Measurements from ENCODE around the gene MDM2. TPM values are rescaled to one million over a fixed set of nuclear protein-coding genes. Genes with fewer than 3 reads are reported as not detected.
"Not testable (repeated sequence)": the region's sequence is repeated elsewhere in the genome, so short reads cannot be mapped to it uniquely, and the experiment has no call there.

Gene MDM2
- total and polyA plus RNA-seq, 4 donors: 62.1 to 92.7 (median 77.8) TPM

- H3K4me3 ChIP-seq (ENCODE audit: low read depth, low read length); DNase-seq (ENCODE audit: low read depth in 4 of 6, low spot score in 6 of 6); H3K9me3 ChIP-seq (ENCODE audit: control insufficient read depth, insufficient read depth, low read length); H3K4me1 ChIP-seq (ENCODE audit: control insufficient read depth, insufficient read depth, low read length); H3K27me3 ChIP-seq (ENCODE audit: control insufficient read depth, insufficient read depth, low read length); H3K27ac ChIP-seq (ENCODE audit: low read depth, low read length): not testable (repeated sequence)
- 92% methylated on average over 4 of the region's 6 CpGs for WGBS (ENCODE audit: insufficient coverage)
- H3K36me3 ChIP-seq (ENCODE audit: control insufficient read depth, insufficient read depth, low read length): peaks cover 22% of the 10 kb centered on the region
Observed at GRCh38 chr12:68811573-68811972, 3.6 kb downstream of the MDM2 start.

GRCh38 chr12:68812553-68813241 lies 4.7 kb downstream of the MDM2 start:
- Histone ChIP-seq H3K4me1 (ENCODE audit: control insufficient read depth, insufficient read depth, low read length) (no peaks in the 10 kb centered on the region), H3K9me3 (ENCODE audit: control insufficient read depth, insufficient read depth, low read length) (no peaks in the 10 kb centered on the region), H3K4me3 (ENCODE audit: low read depth, low read length) (no peak overlapping the region), H3K27ac (ENCODE audit: low read depth, low read length) (no peak overlapping the region), H3K36me3 (ENCODE audit: control insufficient read depth, insufficient read depth, low read length) (peaks cover 29% of the 10 kb centered on the region), H3K27me3 (ENCODE audit: control insufficient read depth, insufficient read depth, low read length) (no peaks in the 10 kb centered on the region)
- no peak for DNase-seq (ENCODE audit: low read depth in 4 of 6, low spot score in 6 of 6)
- WGBS (ENCODE audit: insufficient coverage): no CpG with 5 or more reads among the region's 1 CpG

- no peaks in the 10 kb centered on the region for H3K4me1 ChIP-seq (ENCODE audit: control insufficient read depth, insufficient read depth, low read length)
- H3K4me3 ChIP-seq (ENCODE audit: low read depth, low read length): no peak overlapping the region
- no peak overlapping the region for H3K27ac ChIP-seq (ENCODE audit: low read depth, low read length)
- no CpG with 5 or more reads among the region's 2 CpGs for WGBS (ENCODE audit: insufficient coverage)
- no peaks in the 10 kb centered on the region for H3K27me3 ChIP-seq (ENCODE audit: control insufficient read depth, insufficient read depth, low read length)
- DNase-seq (ENCODE audit: low read depth in 4 of 6, low spot score in 6 of 6): no peak
- H3K36me3 ChIP-seq (ENCODE audit: control insufficient read depth, insufficient read depth, low read length): peaks cover 32% of the 10 kb centered on the region
- no peaks in the 10 kb centered on the region for H3K9me3 ChIP-seq (ENCODE audit: control insufficient read depth, insufficient read depth, low read length)
Observed at GRCh38 chr12:68813242-68813593, 5.2 kb downstream of the MDM2 start.

- peaks cover 39% of the 10 kb centered on the region for H3K36me3 ChIP-seq (ENCODE audit: control insufficient read depth, insufficient read depth, low read length)
- no peaks in the 10 kb centered on the region for H3K9me3 ChIP-seq (ENCODE audit: control insufficient read depth, insufficient read depth, low read length)
- H3K4me3 ChIP-seq (ENCODE audit: low read depth, low read length): no peak overlapping the region
- H3K27me3 ChIP-seq (ENCODE audit: control insufficient read depth, insufficient read depth, low read length): no peaks in the 10 kb centered on the region
- DNase-seq (ENCODE audit: low read depth in 4 of 6, low spot score in 6 of 6): no peak
- WGBS (ENCODE audit: insufficient coverage): no CpG with 5 or more reads among the region's 3 CpGs
- no peak overlapping the region for H3K27ac ChIP-seq (ENCODE audit: low read depth, low read length)
- H3K4me1 ChIP-seq (ENCODE audit: control insufficient read depth, insufficient read depth, low read length): no peaks in the 10 kb centered on the region
Observed at GRCh38 chr12:68814490-68815231, 6.7 kb downstream of the MDM2 start.

GRCh38 chr12:68815232-68815927 lies 7.4 kb downstream of the MDM2 start:
- H3K27me3 ChIP-seq (ENCODE audit: control insufficient read depth, insufficient read depth, low read length): no peaks in the 10 kb centered on the region
- H3K4me3 ChIP-seq (ENCODE audit: low read depth, low read length): no peak overlapping the region
- no peak overlapping the region for H3K27ac ChIP-seq (ENCODE audit: low read depth, low read length)
- no peak for DNase-seq (ENCODE audit: low read depth in 4 of 6, low spot score in 6 of 6)
- no peaks in the 10 kb centered on the region for H3K9me3 ChIP-seq (ENCODE audit: control insufficient read depth, insufficient read depth, low read length)
- no peaks in the 10 kb centered on the region for H3K4me1 ChIP-seq (ENCODE audit: control insufficient read depth, insufficient read depth, low read length)
- 92% methylated on average over 2 of the region's 5 CpGs for WGBS (ENCODE audit: insufficient coverage)
- H3K36me3 ChIP-seq (ENCODE audit: control insufficient read depth, insufficient read depth, low read length): peaks cover 34% of the 10 kb centered on the region

GRCh38 chr12:68815928-68816800 lies 8.2 kb downstream of the MDM2 start:
- Histone ChIP-seq H3K27ac (ENCODE audit: low read depth, low read length) (no peak overlapping the region), H3K27me3 (ENCODE audit: control insufficient read depth, insufficient read depth, low read length) (no peaks in the 10 kb centered on the region), H3K9me3 (ENCODE audit: control insufficient read depth, insufficient read depth, low read length) (no peaks in the 10 kb centered on the region), H3K36me3 (ENCODE audit: control insufficient read depth, insufficient read depth, low read length) (peaks cover 32% of the 10 kb centered on the region), H3K4me3 (ENCODE audit: low read depth, low read length) (no peak overlapping the region), H3K4me1 (ENCODE audit: control insufficient read depth, insufficient read depth, low read length) (no peaks in the 10 kb centered on the region)
- no peak for DNase-seq (ENCODE audit: low read depth in 4 of 6, low spot score in 6 of 6)
- 100% methylated on average over 4 of the region's 8 CpGs for WGBS (ENCODE audit: insufficient coverage)

GRCh38 chr12:68819481-68819880 lies 11.5 kb downstream of the MDM2 start:
- H3K27ac ChIP-seq (ENCODE audit: low read depth, low read length); H3K4me1 ChIP-seq (ENCODE audit: control insufficient read depth, insufficient read depth, low read length); H3K4me3 ChIP-seq (ENCODE audit: low read depth, low read length); H3K27me3 ChIP-seq (ENCODE audit: control insufficient read depth, insufficient read depth, low read length); DNase-seq (ENCODE audit: low read depth in 4 of 6, low spot score in 6 of 6); H3K9me3 ChIP-seq (ENCODE audit: control insufficient read depth, insufficient read depth, low read length): not testable (repeated sequence)
- WGBS (ENCODE audit: insufficient coverage): 100% methylated on average over 7 of the region's 13 CpGs
- peaks cover 46% of the 10 kb centered on the region for H3K36me3 ChIP-seq (ENCODE audit: control insufficient read depth, insufficient read depth, low read length)

GRCh38 chr12:68821357-68822188 lies 13.6 kb downstream of the MDM2 start:
- Histone ChIP-seq H3K27ac (ENCODE audit: low read depth, low read length) (no peak overlapping the region), H3K4me3 (ENCODE audit: low read depth, low read length) (no peak overlapping the region), H3K27me3 (ENCODE audit: control insufficient read depth, insufficient read depth, low read length) (no peaks in the 10 kb centered on the region), H3K4me1 (ENCODE audit: control insufficient read depth, insufficient read depth, low read length) (no peaks in the 10 kb centered on the region), H3K9me3 (ENCODE audit: control insufficient read depth, insufficient read depth, low read length) (no peaks in the 10 kb centered on the region), H3K36me3 (ENCODE audit: control insufficient read depth, insufficient read depth, low read length) (peaks cover 54% of the 10 kb centered on the region)
- WGBS (ENCODE audit: insufficient coverage): 90% methylated on average over 2 of the region's 6 CpGs
- no peak for DNase-seq (ENCODE audit: low read depth in 4 of 6, low spot score in 6 of 6)
